Colonic mucosa (tissue), 4 donors: ENCODE results near the gene GNAQ. TPM values are rescaled to one million over a fixed set of nuclear protein-coding genes. Genes with fewer than 3 reads are reported as not detected.

Experiments
- DNase-seq: peaks from one replicate; pipeline ENCODE4 v3.0.0-alpha.2; 2020
- H3K27ac ChIP-seq: fragments of 200-600 bp; one replicate; pipeline ENCODE4 v1.8.0; 2021
- H3K27me3 ChIP-seq: fragments of 200-600 bp; one replicate; pipeline ENCODE4 v1.8.0; 2021
- H3K36me3 ChIP-seq: fragments of 200-600 bp; one replicate; pipeline ENCODE4 v1.8.0; 2021
- H3K4me1 ChIP-seq: fragments of 200-600 bp; one replicate; pipeline ENCODE4 v1.8.0; 2021; ENCODE audit warnings: mild to moderate bottlenecking
- H3K4me3 ChIP-seq: fragments of 200-600 bp; one replicate; pipeline ENCODE4 v1.8.0; 2021
- H3K9ac ChIP-seq, 2 donors: one replicate each; pipeline ENCODE4 v1.7.0; 2013; ENCODE audit warnings: control low read depth in 2 of 2, low read depth in 2 of 2, low read length in 2 of 2
- H3K9me3 ChIP-seq: fragments of 200-600 bp; one replicate; pipeline ENCODE4 v1.8.0; 2021
- CTCF ChIP-seq: fragments of 200-600 bp; IDR thresholded peaks from one replicate; pipeline ENCODE4 v1.8.0; 2022; ENCODE audit warnings: antibody characterized with exemption, mild to moderate bottlenecking
- intact Hi-C: fragments of 100-400 bp; cut with DNase I; formaldehyde crosslinking; loops from one replicate; pipeline ENCODE4 v1.14.1; 2022
- total RNA-seq, 2 donors: library from RNA; stranded (reverse); fragmentation: NEBNext Ultra II Directional in 1 of 2; extraction: Animal tissue kit (Norgen Biotek cat#: 25700) in 1 of 2; gene quantifications; one replicate each; pipeline ENCODE4 v1.2.1, GENCODE V29; 2021
- donor health status: healthy.
- donor health status: DM: no; HTN: no; CAD: no.
- donor health status: DM: no; HTN: no; CAD: no.

The GNAQ gene
- total RNA-seq, 2 donors from 2014 or later, result 75.6 to 105 TPM

- no peak for TF ChIP-seq CTCF
- Histone ChIP-seq H3K36me3 (no peaks in the 10 kb centered on the region), H3K4me3 (no peak overlapping the region), H3K9ac (no peak overlapping the region), H3K27me3 (no peaks in the 10 kb centered on the region), H3K9me3 (no peaks in the 10 kb centered on the region), H3K27ac (no peak overlapping the region), H3K4me1 (no peaks in the 10 kb centered on the region)
- intact Hi-C loops, result no loop called here
- DNase-seq, result no peak
Observed at GRCh38 chr9:77917800-77918199, 113.8 kb downstream of the GNAQ start.

GRCh38 chr9:77916820-77917219, 114.8 kb downstream of the GNAQ start:
- Histone ChIP-seq H3K4me3 (no peak overlapping the region), H3K9me3 (no peaks in the 10 kb centered on the region), H3K36me3 (no peaks in the 10 kb centered on the region), H3K9ac (no peak overlapping the region), H3K27me3 (no peaks in the 10 kb centered on the region), H3K4me1 (no peaks in the 10 kb centered on the region), H3K27ac (no peak overlapping the region)
- intact Hi-C loops, result no loop called here
- no peak for DNase-seq
- TF ChIP-seq CTCF, result no peak

GRCh38 chr9:77916410-77916819, 115.2 kb downstream of the GNAQ start:
- Histone ChIP-seq H3K36me3 (no peaks in the 10 kb centered on the region), H3K4me3 (no peak overlapping the region), H3K9me3 (no peaks in the 10 kb centered on the region), H3K9ac (no peak overlapping the region), H3K27ac (no peak overlapping the region), H3K4me1 (no peaks in the 10 kb centered on the region), H3K27me3 (no peaks in the 10 kb centered on the region)
- intact Hi-C loops, result no loop called here
- TF ChIP-seq CTCF, result no peak
- DNase-seq, result no peak

- Histone ChIP-seq H3K9ac (no peak overlapping the region), H3K9me3 (no peaks in the 10 kb centered on the region), H3K4me1 (no peaks in the 10 kb centered on the region), H3K36me3 (no peaks in the 10 kb centered on the region), H3K27ac (no peak overlapping the region), H3K27me3 (no peaks in the 10 kb centered on the region), H3K4me3 (no peak overlapping the region)
- no peak for TF ChIP-seq CTCF
- no peak for DNase-seq
- intact Hi-C loops, result no loop called here
Observed at GRCh38 chr9:77915744-77916143, 115.9 kb downstream of the GNAQ start.

GRCh38 chr9:77912895-77913693, 118.5 kb downstream of the GNAQ start:
- no peaks in the 10 kb centered on the region for H3K9me3 ChIP-seq
- no peak for DNase-seq
- H3K27me3 ChIP-seq, result no peaks in the 10 kb centered on the region
- no peaks in the 10 kb centered on the region for H3K4me1 ChIP-seq
- no peak overlapping the region for H3K27ac ChIP-seq
- TF ChIP-seq CTCF, result no peak
- H3K4me3 ChIP-seq, result no peak overlapping the region
- no peak overlapping the region for H3K9ac ChIP-seq
- no peaks in the 10 kb centered on the region for H3K36me3 ChIP-seq
- intact Hi-C loops, result no loop called here
